GM19372 (cell line): ENCODE data around the gene FMO4.
"Not testable (repeated sequence)": the region's sequence is repeated elsewhere in the genome, so short reads cannot be mapped to it uniquely, and the experiment has no call there.

Experiments
- ATAC-seq: cut with Tn5 transposase; IDR thresholded peaks from one replicate; pipeline ENCODE4 v1.9.1; 2021; ENCODE audit warnings: mild to moderate bottlenecking, low read depth, moderate library complexity; ENCODE audit not compliant: unreplicated experiment

The FMO4 gene

DNA sequence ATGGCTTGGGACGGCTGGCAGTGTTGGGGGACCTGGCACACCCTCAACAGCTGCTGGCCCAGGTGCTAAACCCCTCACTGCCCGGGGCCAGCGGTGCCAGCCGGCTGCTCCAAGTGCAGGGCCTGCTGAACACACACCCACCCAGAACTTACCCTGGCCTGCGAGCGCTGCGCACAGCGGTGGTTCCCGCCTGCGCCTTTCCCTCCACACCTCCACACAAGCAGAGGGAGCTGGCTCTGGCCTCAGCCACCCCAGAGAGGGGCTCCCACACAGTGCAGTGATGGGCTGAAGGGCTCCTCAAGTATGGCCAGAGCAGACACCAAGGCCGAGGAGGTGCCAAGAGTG, 67.9 kb downstream of the FMO4 start:
- ATAC-seq = no peak

DNA sequence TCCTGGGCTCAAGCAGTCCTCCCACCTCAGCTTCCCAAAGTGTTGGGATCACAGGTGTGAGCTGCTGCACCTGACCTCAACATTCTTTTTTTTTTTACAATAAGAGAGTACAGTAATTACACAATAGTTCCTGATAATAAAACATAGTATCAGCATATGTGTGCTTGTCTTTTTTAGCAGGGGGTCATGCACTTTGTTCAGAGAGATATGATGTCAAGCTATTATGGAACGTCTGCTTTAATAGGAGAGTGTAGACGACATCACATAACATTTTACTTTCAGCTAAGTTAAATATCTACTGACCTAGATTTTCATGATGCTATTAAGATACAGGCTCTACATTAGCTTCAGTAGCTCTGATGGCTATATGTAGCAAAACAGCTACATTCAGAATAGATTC, 70.5 kb downstream of the FMO4 start:
- ATAC-seq = no peak

DNA sequence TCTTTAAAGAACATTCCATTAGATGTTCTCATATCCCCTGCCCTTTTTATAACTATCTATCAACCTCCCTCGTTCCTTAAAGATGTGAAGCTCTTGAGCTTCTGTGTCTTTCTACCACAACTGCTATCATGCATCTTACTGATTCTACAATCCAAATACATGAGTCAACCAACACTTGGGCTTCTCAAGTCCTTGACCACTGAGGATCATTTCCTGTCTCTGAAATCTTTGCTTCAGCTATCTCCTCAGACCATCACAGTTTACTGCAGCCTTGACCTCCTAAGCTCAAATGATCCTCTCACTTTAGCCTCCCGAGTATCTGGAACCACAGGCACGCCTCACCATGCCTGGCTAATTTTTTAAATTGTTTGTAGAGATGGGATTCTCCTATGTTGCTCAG, 75.2 kb downstream of the FMO4 start:
- ATAC-seq = no peak

DNA sequence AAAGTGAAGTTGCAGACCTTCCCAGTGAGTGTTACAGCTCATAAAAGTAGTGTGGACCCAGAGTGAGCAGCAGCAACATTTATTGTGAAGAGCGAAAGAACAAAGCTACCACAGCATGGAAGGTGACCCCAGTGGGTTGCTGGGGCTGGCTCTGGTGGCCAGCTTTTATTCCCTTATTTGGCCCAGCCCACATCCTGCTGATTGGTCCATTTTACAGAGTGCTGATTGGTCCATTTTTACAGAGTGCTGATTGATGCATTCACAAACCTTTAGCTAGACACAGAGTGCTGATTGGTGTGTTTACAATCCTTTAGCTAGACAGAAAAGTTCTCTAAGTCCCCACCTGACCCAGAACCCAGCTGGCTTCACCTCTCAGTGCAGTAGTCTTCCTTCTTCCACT, 76.8 kb downstream of the FMO4 start:
- ATAC-seq = not testable (repeated sequence)
